Esophagus muscularis mucosa (tissue), 4 donors: ENCODE results near the gene AGAP1. TPM values are rescaled to one million over a fixed set of nuclear protein-coding genes. Genes with fewer than 3 reads are reported as not detected.

Source experiments
- DNase-seq: peaks from one replicate; pipeline ENCODE4 v3.0.0-alpha.2; 2017; ENCODE audit errors: extremely low spot score
- H3K27ac ChIP-seq, 4 donors: fragments of 200-600 bp; sonication (generic); replicated peaks in 1 of 4; 1 replicate in 3 of 4; 2 replicates in 1 of 4; pipeline ENCODE4 v1.5.1; 2016 to 2019; ENCODE audit warnings: mild to moderate bottlenecking in 1 of 4
- H3K27me3 ChIP-seq, 4 donors: fragments of 200-600 bp; sonication (generic); one replicate each; pipeline versions ENCODE4 v1.5.1 to v1.6.0; 2016 to 2019
- H3K36me3 ChIP-seq, 4 donors: fragments of 200-600 bp; sonication (generic); one replicate each; pipeline ENCODE4 v1.5.1; 2016 to 2019
- H3K4me1 ChIP-seq, 4 donors: fragments of 200-600 bp; sonication (generic); one replicate each; pipeline ENCODE4 v1.5.1; 2016 to 2019
- H3K4me3 ChIP-seq, 4 donors: fragments of 200-600 bp; sonication (generic); 1 replicate in 2 of 4; 2 replicates in 2 of 4; pipeline ENCODE4 v1.5.1; 2016 to 2019; ENCODE audit warnings: mild to moderate bottlenecking in 4 of 4, moderate library complexity in 1 of 4
- H3K9me3 ChIP-seq, 4 donors: fragments of 200-600 bp; sonication (generic); 1 replicate in 3 of 4; 2 replicates in 1 of 4; pipeline ENCODE4 v1.5.1; 2016 to 2019
- EP300 ChIP-seq: sonication (generic); formaldehyde crosslinking; IDR thresholded peaks from one replicate; pipeline ENCODE4 v1.6.1; 2017; ENCODE audit warnings: antibody characterized with exemption
- POLR2A ChIP-seq: fragments of 450-650 bp; IDR thresholded peaks from one replicate; pipeline ENCODE4 v1.6.1; 2017; ENCODE audit warnings: antibody characterized with exemption, moderate library complexity, mild to moderate bottlenecking, low read depth
- POLR2AphosphoS5 ChIP-seq, 2 donors: sonication (generic); formaldehyde crosslinking; IDR thresholded peaks; one replicate each; pipeline ENCODE4 v1.6.1; 2017; ENCODE audit warnings: antibody characterized with exemption in 2 of 2
- WGBS: methylation state at CpG from one replicate; pipeline ENCODE4 v1.1.5; 2018; 5-methylcytosine and 5-hydroxymethylcytosine counted together
- intact Hi-C: fragments of 100-400 bp; cut with DNase I; formaldehyde crosslinking; loops from one replicate; pipeline ENCODE4 v1.15.1; 2023
- total RNA-seq, 4 donors: library from RNA; depleted of rRNA; stranded (reverse); fragments of >200 nt; gene quantifications; one replicate each; pipeline versions ENCODE4 v1.1.0 to v1.2.1, GENCODE V29; 2016
- TF ChIP-seq, protein P1 (sequence below), 3 experiments: fragments of 200-600 bp in 2 of 3; fragments of 450-650 bp in 1 of 3; sonication (generic) in 2 of 3; IDR thresholded peaks; one replicate each; pipeline ENCODE4 v1.5.1; 2017 to 2019; ENCODE audit warnings: antibody characterized with exemption in 3 of 3, mild to moderate bottlenecking in 2 of 3, moderate library complexity in 1 of 3

Gene AGAP1
- total RNA-seq, 4 donors from 2014 or later: 37.9 to 62.4 (median 47.2) TPM

DNA sequence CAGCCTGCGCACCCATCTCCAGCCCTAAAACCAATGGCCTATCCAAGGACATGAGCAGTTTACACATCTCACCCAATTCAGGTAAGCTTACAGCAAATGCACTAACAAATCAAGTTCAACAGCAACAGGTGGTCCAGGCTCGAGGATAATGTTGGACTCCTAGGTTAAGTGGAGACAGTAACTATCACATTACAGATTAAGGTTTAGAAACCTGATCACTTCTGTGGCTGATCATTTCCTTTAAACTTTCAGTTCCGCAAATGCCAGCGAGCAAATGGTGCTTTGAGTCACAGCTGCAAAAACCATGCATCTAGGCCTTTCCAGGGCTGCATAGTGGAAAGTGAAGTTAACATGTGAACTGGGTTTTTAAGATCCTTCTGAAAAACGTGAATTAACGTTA, 415.0 kb downstream of the AGAP1 start:
- Histone ChIP-seq H3K9me3 (no peaks in the 10 kb centered on the region), H3K4me1 (no peaks in the 10 kb centered on the region), H3K4me3 (no peak overlapping the region), H3K27ac (no peak overlapping the region), H3K36me3 (peaks cover 0 to 25% (median 13%) of the 10 kb centered on the region in 4 donors), H3K27me3 (no peaks in the 10 kb centered on the region)
- no peak for DNase-seq
- 87% methylated on average over 6 of the region's 6 CpGs for WGBS
- intact Hi-C loops: no loop called here
- TF ChIP-seq POLR2AphosphoS5 (IDR thresholded peaks at IDR 0.05) (no peak), POLR2A (no peak), EP300 (no peak)
- TF ChIP-seq, protein P1, sequence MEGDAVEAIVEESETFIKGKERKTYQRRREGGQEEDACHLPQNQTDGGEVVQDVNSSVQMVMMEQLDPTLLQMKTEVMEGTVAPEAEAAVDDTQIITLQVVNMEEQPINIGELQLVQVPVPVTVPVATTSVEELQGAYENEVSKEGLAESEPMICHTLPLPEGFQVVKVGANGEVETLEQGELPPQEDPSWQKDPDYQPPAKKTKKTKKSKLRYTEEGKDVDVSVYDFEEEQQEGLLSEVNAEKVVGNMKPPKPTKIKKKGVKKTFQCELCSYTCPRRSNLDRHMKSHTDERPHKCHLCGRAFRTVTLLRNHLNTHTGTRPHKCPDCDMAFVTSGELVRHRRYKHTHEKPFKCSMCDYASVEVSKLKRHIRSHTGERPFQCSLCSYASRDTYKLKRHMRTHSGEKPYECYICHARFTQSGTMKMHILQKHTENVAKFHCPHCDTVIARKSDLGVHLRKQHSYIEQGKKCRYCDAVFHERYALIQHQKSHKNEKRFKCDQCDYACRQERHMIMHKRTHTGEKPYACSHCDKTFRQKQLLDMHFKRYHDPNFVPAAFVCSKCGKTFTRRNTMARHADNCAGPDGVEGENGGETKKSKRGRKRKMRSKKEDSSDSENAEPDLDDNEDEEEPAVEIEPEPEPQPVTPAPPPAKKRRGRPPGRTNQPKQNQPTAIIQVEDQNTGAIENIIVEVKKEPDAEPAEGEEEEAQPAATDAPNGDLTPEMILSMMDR (IDR thresholded peaks at IDR 0.05): no peak

DNA sequence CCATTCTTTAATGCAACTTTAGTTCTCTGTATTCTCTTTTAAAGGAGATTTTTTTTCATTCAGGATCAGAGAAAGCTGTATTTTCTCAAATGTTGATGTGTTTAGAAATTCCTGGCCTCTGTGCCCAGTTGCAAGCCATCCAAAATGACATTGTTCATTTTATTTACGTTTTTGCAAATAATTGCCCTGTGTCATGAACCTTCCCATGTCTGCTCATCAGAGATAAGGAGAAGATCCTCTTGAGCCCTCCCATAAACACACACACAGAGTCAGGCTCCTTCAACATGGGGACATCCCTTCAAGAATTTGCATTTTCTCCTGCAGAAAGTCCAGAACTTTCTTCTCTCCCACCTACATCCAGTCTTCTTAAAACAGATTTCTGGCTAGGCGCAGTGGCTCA, 415.5 kb downstream of the AGAP1 start:
- no peaks in the 10 kb centered on the region for H3K9me3 ChIP-seq
- no peak overlapping the region for H3K27ac ChIP-seq
- no peaks in the 10 kb centered on the region for H3K27me3 ChIP-seq
- WGBS: 70% methylated on average over 2 of the region's 2 CpGs
- H3K36me3 ChIP-seq: peaks cover 0 to 25% (median 17%) of the 10 kb centered on the region in 4 donors
- no peak for TF ChIP-seq EP300
- TF ChIP-seq POLR2AphosphoS5 (IDR thresholded peaks at IDR 0.05): no peak
- TF ChIP-seq, protein P1 (IDR thresholded peaks at IDR 0.05): no peak
- TF ChIP-seq POLR2A: no peak
- H3K4me1 ChIP-seq: no peaks in the 10 kb centered on the region
- no peak overlapping the region for H3K4me3 ChIP-seq
- no peak for DNase-seq
- intact Hi-C loops: no loop called here

DNA sequence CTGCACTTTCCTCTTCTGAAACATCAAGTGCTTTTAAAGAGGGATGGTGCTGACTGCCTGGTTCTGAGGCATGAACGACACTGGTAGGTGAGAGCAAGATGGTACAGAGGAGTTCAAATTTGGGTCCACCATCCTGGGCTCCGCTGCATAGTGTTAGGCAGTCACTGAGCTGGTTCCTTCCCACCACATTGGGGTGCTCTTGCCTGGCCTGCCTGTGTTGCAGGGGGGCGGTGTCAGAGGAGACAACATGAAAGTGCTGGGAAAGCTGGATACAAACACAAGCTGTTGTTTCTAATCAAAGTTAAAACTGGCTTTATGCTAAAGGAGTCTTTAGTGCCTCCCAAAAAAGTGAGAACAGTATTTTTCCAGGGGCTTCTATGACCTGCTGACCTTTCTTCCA, 416.2 kb downstream of the AGAP1 start:
- intact Hi-C loops: no loop called here
- no peak for TF ChIP-seq POLR2A
- TF ChIP-seq, protein P1 (IDR thresholded peaks at IDR 0.05): no peak
- TF ChIP-seq POLR2AphosphoS5 (IDR thresholded peaks at IDR 0.05): no peak
- no peak for TF ChIP-seq EP300
- no peaks in the 10 kb centered on the region for H3K9me3 ChIP-seq
- no peak overlapping the region for H3K27ac ChIP-seq
- no peak overlapping the region for H3K4me3 ChIP-seq
- H3K27me3 ChIP-seq: no peaks in the 10 kb centered on the region
- peaks cover 0 to 31% (median 24%) of the 10 kb centered on the region in 4 donors for H3K36me3 ChIP-seq
- DNase-seq: no peak
- 87% methylated on average over 3 of the region's 3 CpGs for WGBS
- H3K4me1 ChIP-seq: no peaks in the 10 kb centered on the region

DNA sequence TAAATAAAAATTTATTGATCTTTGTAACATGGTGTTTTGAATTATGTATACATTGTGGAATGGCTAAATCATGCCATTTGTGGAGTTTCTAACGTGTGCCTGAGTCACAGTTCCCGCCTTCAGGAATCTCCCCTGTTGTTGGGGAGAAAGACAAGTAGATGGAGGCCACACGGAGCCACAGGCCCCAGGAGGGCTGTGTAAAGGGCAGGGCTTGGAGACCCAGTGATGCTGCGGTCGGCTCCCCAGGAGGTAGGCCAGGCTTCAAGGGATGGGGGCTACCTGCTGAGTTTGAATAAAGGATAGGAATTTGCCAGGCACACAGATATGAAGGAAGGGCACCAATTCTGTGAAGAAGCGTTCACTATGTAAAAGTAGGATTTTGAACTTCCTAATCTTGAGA, 417.3 kb downstream of the AGAP1 start:
- TF ChIP-seq EP300 (no peak), POLR2A (no peak), POLR2AphosphoS5 (IDR thresholded peaks at IDR 0.05) (no peak)
- TF ChIP-seq, protein P1 (IDR thresholded peaks at IDR 0.05): no peak
- Histone ChIP-seq H3K4me1 (no peaks in the 10 kb centered on the region), H3K27ac (no peak overlapping the region), H3K4me3 (no peak overlapping the region), H3K27me3 (no peaks in the 10 kb centered on the region), H3K36me3 (peaks cover 0 to 38% (median 29%) of the 10 kb centered on the region in 4 donors), H3K9me3 (no peaks in the 10 kb centered on the region)
- DNase-seq: no peak
- 92% methylated on average over 6 of the region's 6 CpGs for WGBS
- intact Hi-C loops: no loop called here

DNA sequence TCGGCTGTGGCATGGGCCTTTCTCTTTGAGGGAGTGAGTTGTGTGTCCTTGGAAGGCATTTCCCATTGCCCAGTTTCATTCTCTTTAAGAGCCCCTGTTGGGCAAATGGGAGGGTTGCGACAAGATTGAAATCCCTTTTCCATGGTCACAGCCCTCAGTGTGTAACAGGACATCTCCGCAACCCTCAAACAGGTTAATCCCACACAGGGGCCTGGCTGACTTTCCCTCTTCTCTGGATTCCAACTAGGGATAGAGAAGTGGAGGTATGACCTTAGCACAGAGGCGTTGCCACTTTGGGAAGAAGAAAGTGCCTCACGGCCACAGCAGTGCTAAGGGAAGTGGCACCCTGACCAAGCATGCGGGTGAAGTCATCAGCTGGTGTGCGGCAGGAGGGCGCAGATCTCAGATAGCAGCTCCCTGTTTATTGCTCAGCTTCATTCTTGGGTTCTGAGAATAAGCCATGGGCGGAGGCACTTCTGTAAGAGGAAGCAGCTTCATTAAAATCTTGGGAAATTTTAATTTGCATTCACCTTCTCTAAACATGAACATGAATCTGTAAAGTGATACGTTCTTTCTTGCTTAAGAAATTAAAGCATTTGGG, 417.9 kb downstream of the AGAP1 start:
- TF ChIP-seq, protein P1 (IDR thresholded peaks at IDR 0.05): no peak
- no peak for TF ChIP-seq EP300
- no peak for TF ChIP-seq POLR2A
- H3K27me3 ChIP-seq: no peaks in the 10 kb centered on the region
- H3K27ac ChIP-seq: no peak overlapping the region
- WGBS: 79% methylated on average over 10 of the region's 10 CpGs
- no peak for DNase-seq
- H3K36me3 ChIP-seq: peaks cover 0 to 38% (median 29%) of the 10 kb centered on the region in 4 donors
- no peak overlapping the region for H3K4me3 ChIP-seq
- H3K9me3 ChIP-seq: no peaks in the 10 kb centered on the region
- intact Hi-C loops: no loop called here
- no peaks in the 10 kb centered on the region for H3K4me1 ChIP-seq
